Stimulated activated naive CD8-positive, alpha-beta T cell treated with anti-CD3 and anti-CD28 coated beads, Interleukin-15, amount 100 ng/mL, for 72 hours (primary cell): ENCODE measurements around the gene PHAX.
"Not testable (repeated sequence)": the region's sequence is repeated elsewhere in the genome, so short reads cannot be mapped to it uniquely, and the experiment has no call there.

Experiments used
- ATAC-seq: fragments of 150-1000 bp; cut with Tn5 transposase; 2 replicates; pipeline ENCODE4 v1.10.0; 2021; ENCODE audit warnings: mild to moderate bottlenecking, moderate library complexity
- DNase-seq, 2 donors: peaks; one replicate each; pipeline ENCODE4 v3.0.0; 2021 to 2022
- H3K27ac Mint-ChIP-seq, 2 donors: one replicate each; pipeline ENCODE4 v1.8.0; 2022; ENCODE audit warnings: mild to moderate bottlenecking in 2 of 2, mixed read lengths in 2 of 2, moderate library complexity in 2 of 2
- H3K27me3 Mint-ChIP-seq: one replicate; pipeline ENCODE4 v1.8.0; 2022; ENCODE audit warnings: mixed read lengths
- H3K4me1 Mint-ChIP-seq: one replicate; pipeline ENCODE4 v1.8.0; 2022; ENCODE audit warnings: mild to moderate bottlenecking, mixed read lengths
- H3K4me3 Mint-ChIP-seq, 2 donors: one replicate each; pipeline ENCODE4 v1.8.0; 2022; ENCODE audit warnings: mild to moderate bottlenecking in 2 of 2, mixed read lengths in 2 of 2, moderate library complexity in 1 of 2
- H3K9me3 Mint-ChIP-seq, 2 donors: one replicate each; pipeline ENCODE4 v1.8.0; 2022; ENCODE audit warnings: mixed read lengths in 2 of 2

Gene PHAX

DNA sequence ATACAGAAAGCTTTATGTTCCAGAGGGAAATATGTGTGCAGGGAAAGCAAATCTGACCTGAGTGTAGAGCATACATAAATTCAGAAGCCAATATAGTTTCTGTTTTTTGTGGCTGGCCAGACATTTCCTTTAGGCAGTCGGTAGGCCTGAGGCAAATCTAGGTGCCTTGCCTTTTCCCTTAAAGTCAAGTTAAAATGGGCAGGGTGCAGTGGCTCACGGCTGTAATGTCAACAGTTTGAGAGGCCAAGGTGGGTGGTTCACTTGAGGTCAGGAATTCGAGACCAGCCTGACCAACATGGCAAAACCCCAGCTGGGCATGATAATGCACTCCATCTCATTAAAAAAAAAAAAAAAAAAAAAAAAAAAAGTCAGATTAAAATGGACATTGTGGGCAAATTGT lies 31.2 kb downstream of the PHAX start:
- no peaks in the 10 kb centered on the region for H3K9me3 Mint-ChIP-seq
- H3K4me1 Mint-ChIP-seq: no peaks in the 10 kb centered on the region
- no peak for DNase-seq
- no peak overlapping the region for H3K27ac Mint-ChIP-seq
- no peak overlapping the region for H3K4me3 Mint-ChIP-seq
- H3K27me3 Mint-ChIP-seq: no peaks in the 10 kb centered on the region
- ATAC-seq: no peak

DNA sequence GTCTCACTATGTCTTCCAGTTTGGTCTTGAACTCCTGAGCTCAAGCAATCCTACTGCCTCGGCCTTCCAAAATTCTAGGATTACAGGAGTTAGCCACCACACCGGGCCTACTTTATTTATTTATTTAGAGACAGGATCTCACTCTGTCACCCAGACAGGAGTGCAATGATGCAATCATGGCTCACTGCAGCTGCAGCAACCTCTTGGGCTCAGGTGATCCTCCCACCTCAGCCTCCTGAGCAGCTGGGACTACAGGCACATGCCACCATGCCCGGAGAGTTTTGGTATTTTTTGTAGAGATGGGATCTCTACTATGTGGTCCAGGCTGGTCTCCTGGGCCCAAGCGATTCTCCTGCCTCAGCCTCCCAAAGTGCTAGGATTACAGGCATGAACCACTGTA lies 32.8 kb downstream of the PHAX start:
- ATAC-seq (no peak), DNase-seq (no peak)
- no peak overlapping the region for H3K4me3 Mint-ChIP-seq
- H3K4me1 Mint-ChIP-seq: no peaks in the 10 kb centered on the region
- no peaks in the 10 kb centered on the region for H3K9me3 Mint-ChIP-seq
- H3K27ac Mint-ChIP-seq: no peak overlapping the region
- H3K27me3 Mint-ChIP-seq: no peaks in the 10 kb centered on the region

DNA sequence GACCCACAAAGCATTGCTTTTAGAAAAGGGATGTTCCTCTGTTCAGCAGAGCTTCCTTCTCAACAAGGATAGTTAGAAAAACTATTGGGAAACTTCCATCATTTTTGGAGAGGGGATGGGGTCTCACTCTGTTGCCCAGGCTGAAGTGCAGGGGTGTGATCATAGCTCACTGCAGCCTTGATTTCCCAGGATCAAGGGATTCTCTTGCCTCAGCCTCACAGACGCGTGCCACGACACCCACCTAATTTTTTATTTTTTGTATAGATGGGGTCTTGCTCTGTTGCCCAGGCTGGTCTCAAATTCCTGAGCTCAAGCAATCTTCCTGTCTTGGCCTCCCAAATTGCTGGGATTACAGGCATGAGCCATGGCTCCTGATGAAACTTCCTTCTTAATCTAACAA lies 34.8 kb downstream of the PHAX start:
- Mint-ChIP-seq H3K27ac (no peak overlapping the region), H3K4me3 (no peak overlapping the region), H3K9me3 (no peaks in the 10 kb centered on the region), H3K27me3 (no peaks in the 10 kb centered on the region), H3K4me1 (no peaks in the 10 kb centered on the region)
- no peak for DNase-seq
- no peak for ATAC-seq

DNA sequence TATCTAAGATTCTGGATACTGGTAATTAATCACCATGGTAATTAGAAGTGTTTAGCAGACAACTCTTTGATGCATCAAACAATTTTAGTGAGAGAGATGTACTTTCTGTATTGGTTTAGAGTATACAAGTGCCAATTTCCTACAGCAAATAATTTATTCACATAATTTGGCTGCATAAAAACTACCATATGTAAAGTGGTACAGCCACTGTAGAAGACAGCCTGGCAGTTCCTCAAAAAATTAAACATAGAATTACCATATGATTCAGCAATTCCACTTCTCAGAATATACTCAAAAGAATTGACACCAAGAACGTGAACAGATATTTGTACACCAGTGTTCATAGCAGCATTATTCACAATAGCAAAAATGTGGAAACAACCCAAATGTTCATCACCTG lies 36.2 kb downstream of the PHAX start:
- H3K27me3 Mint-ChIP-seq: no peaks in the 10 kb centered on the region
- no peak for ATAC-seq
- no peak overlapping the region for H3K4me3 Mint-ChIP-seq
- H3K9me3 Mint-ChIP-seq: no peaks in the 10 kb centered on the region
- DNase-seq: no peak
- H3K4me1 Mint-ChIP-seq: no peaks in the 10 kb centered on the region
- no peak overlapping the region for H3K27ac Mint-ChIP-seq

DNA sequence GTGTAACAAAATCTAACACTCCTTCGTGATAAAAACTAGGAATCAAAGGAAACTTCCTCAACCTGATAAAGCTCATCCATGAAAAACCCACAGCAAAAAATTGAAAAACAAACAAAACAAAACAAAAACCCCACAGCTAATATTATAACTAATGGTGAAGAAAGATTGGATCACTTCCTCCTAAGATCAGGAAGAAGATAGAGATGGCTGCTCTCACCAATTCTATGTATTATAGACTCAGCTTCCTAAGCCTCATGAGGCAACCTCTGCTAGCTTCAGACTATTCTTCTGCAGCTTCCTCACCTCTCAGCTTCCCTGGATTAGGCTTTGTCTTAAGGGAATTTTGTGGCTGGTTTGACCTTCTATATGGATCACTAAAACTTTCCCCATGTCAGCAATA lies 40.1 kb downstream of the PHAX start:
- peaks cover 7 to 9% of the 10 kb centered on the region in 2 donors for H3K9me3 Mint-ChIP-seq
- H3K27me3 Mint-ChIP-seq: no peaks in the 10 kb centered on the region
- DNase-seq: no peak
- no peak overlapping the region for H3K27ac Mint-ChIP-seq
- no peaks in the 10 kb centered on the region for H3K4me1 Mint-ChIP-seq
- ATAC-seq: no peak
- no peak overlapping the region for H3K4me3 Mint-ChIP-seq

DNA sequence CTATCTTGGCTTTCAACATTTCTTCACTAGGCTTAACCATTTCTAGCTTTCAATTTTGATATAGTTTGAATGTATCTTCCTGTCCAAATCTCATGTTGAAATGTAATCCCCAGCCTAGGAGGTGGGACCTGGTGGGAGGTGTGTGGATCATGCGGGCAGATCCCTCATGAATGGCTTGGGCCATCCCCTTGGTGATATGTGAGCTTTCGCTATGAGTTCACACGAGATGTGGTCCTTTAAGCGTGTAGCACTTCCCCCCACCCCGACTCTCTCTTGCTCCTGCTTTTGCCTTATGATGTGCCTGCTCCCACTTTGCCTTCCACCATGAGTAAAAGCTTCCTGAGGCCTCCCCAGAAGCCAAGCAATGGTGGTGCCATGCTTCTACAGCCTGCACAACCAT lies 40.6 kb downstream of the PHAX start:
- H3K27me3 Mint-ChIP-seq: no peaks in the 10 kb centered on the region
- H3K4me1 Mint-ChIP-seq: no peaks in the 10 kb centered on the region
- DNase-seq (no peak), ATAC-seq (no peak)
- no peak overlapping the region for H3K4me3 Mint-ChIP-seq
- peaks cover 7 to 9% of the 10 kb centered on the region in 2 donors for H3K9me3 Mint-ChIP-seq
- no peak overlapping the region for H3K27ac Mint-ChIP-seq

DNA sequence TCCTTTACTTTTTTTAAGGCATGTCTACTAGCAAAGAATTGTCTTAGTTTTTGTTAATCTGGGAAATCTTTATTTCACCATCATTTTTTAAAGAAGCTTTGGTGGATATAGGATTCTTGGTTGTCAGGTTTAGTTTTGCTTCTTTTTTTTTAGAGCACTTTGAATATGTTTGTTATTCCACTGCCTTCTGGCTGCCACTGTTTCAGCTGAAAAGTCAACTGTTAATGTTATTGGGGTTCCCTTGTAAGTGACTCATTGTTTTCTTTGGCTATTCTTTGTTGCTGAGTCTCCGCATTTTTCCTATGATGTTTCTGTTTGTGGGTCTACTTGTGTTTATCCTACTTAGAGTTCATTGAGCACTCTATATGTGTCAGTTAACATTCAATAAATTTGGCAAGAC lies 44.4 kb downstream of the PHAX start:
- DNase-seq: no peak
- H3K4me3 Mint-ChIP-seq: no peak overlapping the region
- peaks cover 8% of the 10 kb centered on the region for H3K27me3 Mint-ChIP-seq
- no peak for ATAC-seq
- no peak overlapping the region for H3K27ac Mint-ChIP-seq
- no peaks in the 10 kb centered on the region for H3K4me1 Mint-ChIP-seq
- peaks cover 7 to 9% of the 10 kb centered on the region in 2 donors for H3K9me3 Mint-ChIP-seq

DNA sequence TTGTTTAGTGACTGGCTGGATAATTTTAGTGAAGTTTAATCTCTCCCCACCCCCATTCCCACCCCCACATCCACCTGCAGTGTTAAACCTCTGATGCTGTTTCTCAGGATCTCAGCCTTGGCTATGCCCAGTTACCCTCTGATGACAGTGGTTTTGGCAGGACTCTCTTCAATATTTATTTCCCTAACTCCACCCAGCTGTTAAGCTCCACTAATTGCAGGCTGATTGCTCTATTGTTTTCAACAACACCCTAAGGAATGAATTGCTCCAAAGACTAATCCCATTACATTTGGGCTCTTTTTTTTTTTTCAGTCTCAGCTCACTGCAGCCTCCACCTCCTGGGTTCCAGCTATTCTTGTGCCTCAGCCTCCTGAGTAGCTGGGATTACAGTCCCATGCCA lies 46.3 kb downstream of the PHAX start:
- H3K27me3 Mint-ChIP-seq: peaks cover 15% of the 10 kb centered on the region
- no peaks in the 10 kb centered on the region for H3K4me1 Mint-ChIP-seq
- no peak overlapping the region for H3K4me3 Mint-ChIP-seq
- peaks cover 7 to 9% of the 10 kb centered on the region in 2 donors for H3K9me3 Mint-ChIP-seq
- DNase-seq (no peak), ATAC-seq (no peak)
- H3K27ac Mint-ChIP-seq: no peak overlapping the region

DNA sequence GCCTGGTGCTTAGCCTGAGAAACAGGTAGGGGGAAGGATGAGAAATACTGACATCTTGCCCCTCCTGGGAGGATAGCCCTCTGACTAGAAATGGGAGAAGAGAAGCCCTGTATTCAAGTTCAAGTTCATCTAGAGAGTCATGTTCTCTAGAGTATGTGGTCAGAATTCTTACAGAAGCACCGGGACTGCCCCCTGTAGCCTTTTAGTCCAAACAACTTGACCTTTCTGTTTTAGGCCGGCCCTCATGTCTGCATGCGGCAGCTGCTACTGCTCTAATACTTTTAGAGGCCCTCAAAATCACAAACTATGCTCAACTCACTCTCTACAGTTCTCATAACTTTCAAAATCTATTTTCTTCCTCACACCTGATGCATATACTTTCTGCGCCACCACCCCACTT lies 47.7 kb downstream of the PHAX start:
- Mint-ChIP-seq H3K27ac (no peak overlapping the region), H3K27me3 (peaks cover 15% of the 10 kb centered on the region), H3K9me3 (peaks cover 7 to 9% of the 10 kb centered on the region in 2 donors), H3K4me3 (no peak overlapping the region), H3K4me1 (no peaks in the 10 kb centered on the region)
- ATAC-seq: no peak
- no peak for DNase-seq

DNA sequence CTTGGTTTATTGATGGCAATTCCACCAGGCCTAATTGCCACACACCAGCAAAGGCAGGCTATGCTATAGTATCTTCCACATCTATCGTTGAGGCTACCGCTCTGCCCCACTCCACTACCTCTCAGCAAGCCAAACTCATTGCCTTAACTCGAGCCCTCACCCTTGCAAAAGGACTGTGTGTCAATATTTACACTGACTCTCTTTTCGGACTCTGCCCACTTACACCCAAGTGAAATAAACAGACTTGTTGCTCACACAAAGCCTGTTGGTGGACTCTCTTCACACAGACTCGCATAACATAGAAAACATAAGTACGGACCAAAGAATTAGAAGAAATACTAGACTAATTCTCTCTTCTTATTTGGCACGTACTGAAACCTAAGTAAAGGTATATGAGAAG lies 48.3 kb downstream of the PHAX start:
- H3K27ac Mint-ChIP-seq, DNase-seq, H3K4me1 Mint-ChIP-seq, H3K4me3 Mint-ChIP-seq, H3K9me3 Mint-ChIP-seq, ATAC-seq: not testable (repeated sequence)
- peaks cover 15% of the 10 kb centered on the region for H3K27me3 Mint-ChIP-seq

DNA sequence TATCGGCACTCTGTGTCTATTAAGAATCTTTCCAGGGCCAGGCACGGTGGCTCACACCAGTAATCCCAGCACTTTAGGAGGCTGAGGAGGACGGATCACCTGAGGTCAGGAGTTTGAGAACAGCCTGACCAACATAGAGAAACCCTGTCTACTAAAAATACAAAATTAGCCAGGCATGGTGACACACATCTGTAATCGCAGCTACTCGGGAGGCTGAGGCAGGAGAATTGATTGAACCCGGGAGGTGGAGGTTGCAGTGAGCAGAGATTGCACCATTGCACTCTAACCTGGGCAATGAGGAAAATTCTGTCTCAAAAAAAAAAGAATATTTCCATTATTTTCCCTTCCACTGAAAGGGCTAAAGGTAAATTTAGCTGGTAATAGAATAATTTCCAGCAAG lies 49.0 kb downstream of the PHAX start:
- ATAC-seq, H3K4me1 Mint-ChIP-seq, DNase-seq, H3K9me3 Mint-ChIP-seq, H3K4me3 Mint-ChIP-seq, H3K27ac Mint-ChIP-seq: not testable (repeated sequence)
- peaks cover 15% of the 10 kb centered on the region for H3K27me3 Mint-ChIP-seq

DNA sequence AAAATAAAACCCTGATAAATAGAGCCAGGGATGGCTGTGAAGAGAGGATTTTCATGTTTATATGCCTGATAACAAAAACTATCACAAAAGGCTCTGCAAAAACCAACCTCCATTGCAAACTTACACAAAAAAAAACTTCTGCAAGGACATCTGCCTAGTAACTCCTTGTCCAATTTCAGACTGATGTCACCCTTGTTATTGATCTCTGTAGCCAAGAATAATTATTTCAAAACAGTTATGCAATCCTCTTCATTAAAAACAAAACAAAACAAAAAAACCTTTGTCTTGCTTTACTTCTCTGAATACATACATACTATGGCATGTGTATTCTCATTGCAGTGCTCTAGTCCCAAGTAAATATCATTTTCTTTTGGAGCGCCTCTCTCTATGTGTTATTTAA lies 49.7 kb downstream of the PHAX start:
- peaks cover 2 to 3% of the 10 kb centered on the region in 2 donors for H3K9me3 Mint-ChIP-seq
- no peaks in the 10 kb centered on the region for H3K4me1 Mint-ChIP-seq
- DNase-seq (no peak), ATAC-seq (no peak)
- H3K4me3 Mint-ChIP-seq: no peak overlapping the region
- no peak overlapping the region for H3K27ac Mint-ChIP-seq
- peaks cover 15% of the 10 kb centered on the region for H3K27me3 Mint-ChIP-seq

DNA sequence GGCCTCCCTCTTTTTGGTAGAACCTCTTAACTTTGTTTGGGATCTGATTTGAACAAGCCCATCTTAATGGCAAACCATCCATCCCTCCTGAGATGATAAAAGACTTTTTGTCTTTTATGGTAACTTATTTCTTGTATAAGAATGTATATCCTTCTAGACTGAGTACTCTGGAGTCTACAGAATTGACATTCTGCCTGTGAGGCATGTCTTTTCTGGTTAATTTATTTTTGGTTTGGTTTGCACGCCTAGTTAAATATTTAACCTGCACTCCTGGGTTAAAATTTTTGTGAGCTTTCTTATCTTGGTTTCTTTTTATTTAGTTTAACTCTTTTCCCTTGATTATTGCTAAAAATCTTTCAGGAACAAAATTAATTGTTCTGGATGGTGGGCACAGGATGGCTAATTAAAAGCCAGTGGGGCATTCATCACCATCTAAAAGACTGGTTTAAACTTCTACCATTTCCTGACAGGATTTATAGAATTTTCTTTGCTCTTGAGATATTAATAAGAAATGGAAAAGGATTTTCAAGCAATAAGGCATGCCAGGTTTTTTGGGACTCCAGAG lies 50.3 kb downstream of the PHAX start:
- Mint-ChIP-seq H3K27ac (no peak overlapping the region), H3K27me3 (peaks cover 15% of the 10 kb centered on the region), H3K4me1 (no peaks in the 10 kb centered on the region), H3K9me3 (no peaks in the 10 kb centered on the region), H3K4me3 (no peak overlapping the region)
- no peak for ATAC-seq
- no peak for DNase-seq

DNA sequence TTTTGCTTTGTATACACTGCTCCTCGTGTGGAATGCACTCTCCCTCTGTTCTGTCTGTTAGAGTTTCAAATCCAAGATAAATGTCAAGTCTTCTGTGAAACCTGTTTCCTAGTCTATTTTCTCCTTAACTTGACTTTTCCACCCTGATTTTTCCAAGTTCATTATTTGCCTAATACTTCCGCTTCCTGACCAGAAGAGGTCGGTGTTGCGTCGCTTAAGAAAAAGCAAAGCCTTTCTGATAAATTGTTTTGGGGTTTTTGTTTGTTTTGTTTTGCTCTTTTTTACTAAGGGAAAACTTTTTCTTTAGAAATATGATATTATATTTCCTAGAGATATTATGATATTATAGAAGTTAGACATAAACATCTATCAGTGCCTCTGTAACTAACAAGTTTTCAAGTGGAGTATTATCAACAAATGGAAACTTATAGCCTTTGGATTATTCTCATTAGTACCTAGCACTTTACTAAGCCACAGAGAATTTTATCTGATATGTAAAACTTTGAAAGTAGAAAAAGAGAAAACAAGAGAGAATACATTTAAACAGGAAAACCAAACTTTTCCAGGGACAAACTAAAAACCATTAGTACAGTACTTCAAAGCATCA lies 55.8 kb downstream of the PHAX start:
- Mint-ChIP-seq H3K27ac (no peak overlapping the region), H3K27me3 (no peaks in the 10 kb centered on the region), H3K9me3 (no peaks in the 10 kb centered on the region), H3K4me3 (no peak overlapping the region), H3K4me1 (peaks cover 7% of the 10 kb centered on the region)
- DNase-seq (no peak), ATAC-seq (no peak)

DNA sequence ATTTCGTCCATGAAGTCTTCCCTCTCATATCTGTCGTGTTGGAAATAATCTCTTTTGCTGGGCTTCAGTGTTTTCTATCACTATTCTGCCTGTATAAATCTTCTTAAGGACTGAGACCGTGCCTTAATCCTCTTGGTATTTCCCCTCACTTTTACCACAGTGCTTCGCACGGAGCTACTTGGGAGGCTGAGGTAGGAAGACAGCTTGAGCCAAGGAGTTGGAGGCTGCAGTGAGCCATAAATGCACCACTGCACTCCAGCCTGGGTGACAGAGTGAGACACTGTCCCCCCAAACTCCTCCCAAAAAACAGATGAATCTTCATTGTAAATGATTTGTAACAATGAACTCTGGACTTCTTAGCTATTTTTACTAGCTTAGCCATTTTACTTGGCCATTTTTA lies 57.8 kb downstream of the PHAX start:
- no peak overlapping the region for H3K27ac Mint-ChIP-seq
- H3K27me3 Mint-ChIP-seq: no peaks in the 10 kb centered on the region
- ATAC-seq (no peak), DNase-seq (no peak)
- peaks cover 7% of the 10 kb centered on the region for H3K4me1 Mint-ChIP-seq
- no peaks in the 10 kb centered on the region for H3K9me3 Mint-ChIP-seq
- no peak overlapping the region for H3K4me3 Mint-ChIP-seq

DNA sequence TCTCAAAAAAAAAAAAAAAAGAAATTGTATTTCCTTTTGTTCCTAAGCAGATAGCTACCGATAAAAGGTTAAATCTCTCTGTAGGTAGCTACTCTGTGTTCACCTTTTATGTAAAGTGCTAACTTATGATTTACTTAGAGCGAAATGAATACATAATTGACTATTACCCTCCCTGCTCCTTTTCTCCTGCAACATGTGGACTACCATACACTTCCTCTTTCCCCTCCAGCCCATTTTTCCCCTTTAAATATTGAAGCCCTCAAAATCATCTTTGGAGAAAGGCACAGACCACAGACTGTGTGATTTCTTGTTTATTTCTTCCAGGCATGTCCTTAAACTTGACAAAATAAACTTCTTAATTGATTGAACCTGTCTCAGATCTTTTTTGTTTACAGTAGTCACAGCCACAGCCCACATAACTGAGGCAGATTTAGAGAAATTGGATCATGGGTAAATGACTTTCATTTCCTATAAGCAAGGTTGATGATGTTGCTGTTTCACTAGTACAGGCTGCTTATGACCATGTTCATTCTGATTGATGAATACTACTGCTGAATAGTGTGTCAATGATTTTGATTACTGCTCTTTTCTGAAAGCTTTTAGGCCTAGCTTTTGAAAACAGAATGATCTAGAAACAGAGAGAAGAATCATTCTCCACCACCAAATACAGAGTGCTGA lies 59.2 kb downstream of the PHAX start:
- Mint-ChIP-seq H3K4me1 (peaks cover 7% of the 10 kb centered on the region), H3K4me3 (no peak overlapping the region), H3K27ac (peak overlapping the region in 1 of 2 donors; percentile 68), H3K9me3 (no peaks in the 10 kb centered on the region), H3K27me3 (no peaks in the 10 kb centered on the region)
- ATAC-seq: peak; percentile 80
- no peak for DNase-seq

DNA sequence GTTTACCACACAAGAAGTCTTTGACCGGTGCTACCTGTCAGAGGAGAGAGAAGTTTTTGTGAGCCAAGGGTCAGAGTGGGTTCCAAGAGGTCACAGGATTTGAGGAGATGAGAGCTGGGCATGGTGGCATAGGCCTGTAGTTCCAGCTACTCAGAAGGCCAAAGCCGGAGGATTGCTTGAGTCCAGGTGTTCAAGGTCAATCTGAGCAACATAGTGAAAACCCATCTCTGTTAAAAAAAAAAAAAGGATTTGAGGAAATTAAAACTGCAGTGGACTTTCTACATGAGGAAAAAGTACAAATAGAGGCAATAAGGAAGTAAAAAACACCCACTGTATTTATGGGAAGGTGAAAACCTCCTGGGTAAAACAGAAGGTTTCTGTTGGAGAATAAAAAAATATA lies 63.8 kb downstream of the PHAX start:
- Mint-ChIP-seq H3K4me3 (no peak overlapping the region), H3K27ac (peak overlapping the region in 1 of 2 donors; percentile 41), H3K4me1 (peaks cover 7% of the 10 kb centered on the region), H3K27me3 (no peaks in the 10 kb centered on the region), H3K9me3 (no peaks in the 10 kb centered on the region)
- ATAC-seq (no peak), DNase-seq (no peak)
